GM12874 (cell line): ENCODE results near the gene AGO3.

Experiments
- TF ChIP-seq, protein P1 (sequence below): IDR thresholded peaks from 2 replicates; pipeline ENCODE4 v1.5.1; 2011; ENCODE audit warnings: low read depth, mild to moderate bottlenecking, control low read depth, low read length, moderate library complexity; ENCODE audit not compliant: insufficient read depth

Gene AGO3

DNA sequence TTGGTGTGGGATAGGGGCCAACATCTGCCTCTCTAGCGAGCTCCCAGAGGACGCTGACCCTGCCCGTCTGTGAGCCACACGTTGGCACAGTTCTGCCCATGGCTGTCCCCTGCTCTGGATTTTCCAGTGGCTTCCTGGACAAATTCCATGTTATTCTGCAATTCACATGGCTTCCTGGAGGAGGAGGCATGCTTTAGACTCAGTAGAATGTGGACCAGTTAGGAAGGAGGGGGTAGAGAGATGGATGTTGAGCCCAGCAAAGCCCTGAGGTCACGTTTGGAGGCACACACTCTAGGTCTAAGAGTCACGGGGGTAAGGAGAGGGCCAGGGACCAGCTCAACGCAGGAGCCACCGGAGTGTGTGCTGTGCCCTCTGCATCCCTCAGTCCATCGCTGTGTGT, 181.9 kb downstream of the AGO3 start:
- TF ChIP-seq, protein P1, sequence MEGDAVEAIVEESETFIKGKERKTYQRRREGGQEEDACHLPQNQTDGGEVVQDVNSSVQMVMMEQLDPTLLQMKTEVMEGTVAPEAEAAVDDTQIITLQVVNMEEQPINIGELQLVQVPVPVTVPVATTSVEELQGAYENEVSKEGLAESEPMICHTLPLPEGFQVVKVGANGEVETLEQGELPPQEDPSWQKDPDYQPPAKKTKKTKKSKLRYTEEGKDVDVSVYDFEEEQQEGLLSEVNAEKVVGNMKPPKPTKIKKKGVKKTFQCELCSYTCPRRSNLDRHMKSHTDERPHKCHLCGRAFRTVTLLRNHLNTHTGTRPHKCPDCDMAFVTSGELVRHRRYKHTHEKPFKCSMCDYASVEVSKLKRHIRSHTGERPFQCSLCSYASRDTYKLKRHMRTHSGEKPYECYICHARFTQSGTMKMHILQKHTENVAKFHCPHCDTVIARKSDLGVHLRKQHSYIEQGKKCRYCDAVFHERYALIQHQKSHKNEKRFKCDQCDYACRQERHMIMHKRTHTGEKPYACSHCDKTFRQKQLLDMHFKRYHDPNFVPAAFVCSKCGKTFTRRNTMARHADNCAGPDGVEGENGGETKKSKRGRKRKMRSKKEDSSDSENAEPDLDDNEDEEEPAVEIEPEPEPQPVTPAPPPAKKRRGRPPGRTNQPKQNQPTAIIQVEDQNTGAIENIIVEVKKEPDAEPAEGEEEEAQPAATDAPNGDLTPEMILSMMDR: no peak

DNA sequence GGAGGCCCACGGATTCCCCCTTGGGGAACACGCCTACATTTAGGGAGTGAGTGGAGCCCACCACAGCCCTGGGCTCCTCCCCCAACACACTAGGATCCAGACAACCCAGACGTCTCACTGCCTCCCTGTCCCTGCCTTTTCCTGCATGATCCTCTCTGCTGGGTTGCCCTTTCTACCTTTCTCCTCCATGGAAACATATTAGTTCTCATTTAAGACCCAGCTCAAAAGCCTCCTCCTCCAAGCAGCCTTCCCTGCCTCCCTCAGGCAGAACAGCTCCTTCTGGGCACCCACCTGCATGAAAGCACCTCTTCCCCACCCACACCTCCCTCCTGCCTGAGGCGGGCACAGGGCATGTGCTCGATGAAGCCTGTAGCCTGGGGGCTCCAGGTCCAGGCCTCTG, 183.5 kb downstream of the AGO3 start:
- TF ChIP-seq, protein P1: no peak

DNA sequence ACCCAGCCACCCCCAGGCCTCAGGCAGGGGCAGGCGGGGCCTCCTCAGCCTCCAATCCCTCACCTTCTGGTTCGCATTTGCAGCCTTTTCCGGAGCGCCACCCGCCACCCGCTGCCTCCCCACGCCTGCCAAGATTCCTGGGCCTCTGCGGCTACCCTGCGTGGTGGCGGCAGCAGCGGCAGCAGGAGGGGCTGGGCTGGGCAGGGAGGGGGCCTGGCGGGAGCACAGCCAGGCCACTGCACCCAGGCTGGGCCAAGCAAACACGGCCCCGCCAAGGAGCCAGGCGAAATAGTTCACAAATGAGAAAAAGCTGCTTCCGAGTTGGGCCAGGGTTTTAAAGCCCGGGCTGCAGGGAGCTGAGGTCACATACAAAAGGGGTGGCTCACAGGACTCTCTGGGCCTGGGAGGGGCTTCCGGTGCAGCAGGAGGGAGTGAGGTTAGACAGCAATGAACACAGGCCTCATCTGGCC, 184.3 kb downstream of the AGO3 start:
- TF ChIP-seq, protein P1: no peak

DNA sequence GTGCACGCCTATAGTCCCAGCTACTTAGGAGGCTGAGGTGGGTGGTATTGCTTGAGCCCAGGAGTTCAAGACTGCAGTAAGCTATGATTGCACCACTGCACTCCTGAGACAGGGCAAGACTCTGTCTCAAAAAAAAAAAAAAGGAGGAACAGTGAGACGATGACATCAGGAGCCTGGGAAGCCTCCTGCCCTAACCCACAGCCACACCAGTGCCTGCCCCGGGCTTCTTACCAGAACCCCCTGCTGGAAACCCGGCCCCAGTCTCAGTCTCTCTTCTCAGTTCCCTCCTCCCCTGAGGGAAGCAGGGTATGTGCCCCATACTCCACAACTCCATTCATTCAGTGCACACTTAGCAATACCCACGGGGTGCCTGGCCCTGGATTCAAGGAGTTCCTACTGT, 185.0 kb downstream of the AGO3 start:
- TF ChIP-seq, protein P1: no peak

DNA sequence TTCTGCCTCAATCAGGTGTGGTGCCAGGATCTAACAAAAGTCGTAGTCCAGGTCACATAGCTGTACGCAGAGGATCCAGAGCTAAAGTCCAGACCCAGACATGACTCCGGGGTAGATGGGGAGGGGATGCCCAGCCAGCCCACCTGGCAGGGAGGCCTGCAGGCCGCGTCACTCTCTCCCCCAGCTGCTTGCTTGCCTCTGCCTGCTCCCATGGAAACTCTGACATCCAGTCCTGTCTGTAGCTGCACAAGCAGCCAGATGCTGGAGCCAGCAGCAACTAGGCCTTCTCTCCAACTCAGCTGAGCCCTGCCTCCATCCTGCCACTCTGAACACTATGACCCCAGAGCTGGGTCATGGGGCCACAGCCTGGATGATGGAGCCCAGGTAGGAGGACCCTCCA, 186.0 kb downstream of the AGO3 start:
- TF ChIP-seq, protein P1: no peak

DNA sequence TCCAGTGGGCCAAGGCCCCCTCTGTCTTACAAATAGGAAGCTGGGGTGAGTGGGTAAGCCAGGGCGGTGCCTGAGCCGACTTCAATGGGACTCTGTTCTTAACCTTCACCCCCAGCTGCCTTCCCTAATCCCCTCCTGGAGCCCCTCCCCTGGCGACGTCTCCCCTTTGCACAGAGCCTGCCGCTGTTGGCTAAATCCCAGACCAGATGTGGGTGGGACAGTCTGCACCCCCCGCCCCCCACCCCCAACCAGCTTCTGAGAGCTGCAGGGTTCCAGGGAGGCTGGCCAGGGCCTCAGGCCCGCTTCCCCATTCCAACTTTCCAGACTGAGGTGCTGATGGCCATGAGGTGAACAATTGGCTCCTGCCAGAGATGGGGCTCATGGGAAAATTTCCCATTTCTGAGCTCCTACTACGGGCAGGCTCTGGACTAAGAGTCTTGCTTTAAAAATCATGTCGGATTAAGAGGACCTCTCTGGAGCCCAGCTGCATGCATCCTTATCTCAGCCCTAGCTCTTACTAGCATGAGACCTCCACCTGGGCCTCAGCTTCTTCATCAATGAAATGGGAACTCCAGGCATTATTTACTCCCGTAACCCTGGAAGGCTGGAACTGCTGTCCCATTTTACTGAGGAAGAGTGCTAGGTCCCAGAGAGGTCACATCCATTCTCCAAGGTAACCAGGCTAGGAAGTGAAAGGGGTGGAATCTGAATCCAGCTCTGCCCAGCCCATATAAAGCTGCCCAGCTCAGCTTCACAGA, 187.7 kb downstream of the AGO3 start:
- TF ChIP-seq, protein P1: no peak

DNA sequence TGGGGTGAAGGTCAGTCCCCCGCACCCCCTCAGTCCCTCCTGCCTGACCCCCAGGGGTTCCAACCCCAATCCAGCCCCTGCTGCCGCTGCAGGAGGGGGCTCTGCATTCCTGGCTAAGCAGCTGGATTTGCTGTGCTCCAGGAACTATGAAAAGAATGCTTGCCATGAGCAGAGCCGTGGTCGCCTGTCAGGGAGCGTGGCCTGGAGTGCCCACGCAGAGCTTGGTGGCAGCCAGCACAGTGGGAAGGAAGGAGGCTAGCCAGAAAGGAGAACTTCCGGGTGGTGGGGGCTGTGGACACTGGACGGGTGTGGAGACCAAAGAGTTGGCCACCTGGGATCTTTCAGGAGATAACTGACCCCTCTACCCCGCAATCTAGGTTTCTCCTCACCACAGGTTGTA, 188.6 kb downstream of the AGO3 start:
- TF ChIP-seq, protein P1: no peak
